Superior temporal gyrus (tissue), 1 donor: ENCODE data around the gene HOXB2.

Source experiments
- DNase-seq: peaks from one replicate; pipeline ENCODE4 v3.0.0-alpha.2; 2016; ENCODE audit errors: extremely low spot score

HOXB2 gene

GRCh38 chr17:48552466-48553189, 7.7 kb upstream of the HOXB2 start:
- DNase-seq = no peak

GRCh38 chr17:48551596-48552465, 6.9 kb upstream of the HOXB2 start:
- DNase-seq = no peak

- DNase-seq = no peak
Observed at GRCh38 chr17:48551214-48551555, 6.3 kb upstream of the HOXB2 start.

GRCh38 chr17:48550502-48551213, 5.7 kb upstream of the HOXB2 start:
- DNase-seq = no peak

- no peak for DNase-seq
Observed at GRCh38 chr17:48549914-48550501, 5.1 kb upstream of the HOXB2 start.

- no peak for DNase-seq
Observed at GRCh38 chr17:48549281-48549630, 4.3 kb upstream of the HOXB2 start.

GRCh38 chr17:48548523-48549280, 3.8 kb upstream of the HOXB2 start:
- no peak for DNase-seq

GRCh38 chr17:48547808-48548522, 3.1 kb upstream of the HOXB2 start:
- no peak for DNase-seq

GRCh38 chr17:48546924-48547807, 2.3 kb upstream of the HOXB2 start:
- DNase-seq = no peak

GRCh38 chr17:48546137-48546923, 1.4 kb upstream of the HOXB2 start:
- DNase-seq = no peak

- no peak for DNase-seq
Observed at GRCh38 chr17:48545539-48545938, 630 bp upstream of the HOXB2 start.

GRCh38 chr17:48544349-48545021, 424 bp downstream of the HOXB2 start:
- no peak for DNase-seq

- no peak for DNase-seq
Observed at GRCh38 chr17:48543854-48544348, 1.0 kb downstream of the HOXB2 start.

GRCh38 chr17:48543107-48543853, 1.6 kb downstream of the HOXB2 start:
- DNase-seq = no peak

- no peak for DNase-seq
Observed at GRCh38 chr17:48542698-48543106, 2.2 kb downstream of the HOXB2 start.

- DNase-seq = no peak
Observed at GRCh38 chr17:48542114-48542656, 2.7 kb downstream of the HOXB2 start.

GRCh38 chr17:48541577-48542113, 3.3 kb downstream of the HOXB2 start:
- DNase-seq = no peak
